ENCODE data around the gene ATP13A1. TPM values are rescaled to one million over a fixed set of nuclear protein-coding genes. Genes with fewer than 3 reads are reported as not detected.

Gene ATP13A1
- total and polyA plus RNA-seq, 2 donors (not counting 3 experiments of a cell fraction or from before 2014, with no cell fraction given), result 36.9 to 48.7 TPM

GRCh38 chr19:19679176-19680073, 15.9 kb upstream of the ATP13A1 start:
- Histone ChIP-seq H3K79me2 (ENCODE audit: control insufficient read depth, insufficient read depth, low read length) (no peaks in the 10 kb centered on the region), H3K9ac (replicated peaks; ENCODE audit: extremely low read depth, insufficient read depth, low read length) (no peak overlapping the region), H2AFZ (ENCODE audit: low read depth, low read length) (no peak overlapping the region), H3K4me3 (replicated peaks in 1 of 3; ENCODE audit: insufficient read depth in 1 of 3, low read depth in 1 of 3, low read length in 3 of 3) (no peak overlapping the region), H3K4me2 (ENCODE audit: insufficient read depth, low read length) (no peak overlapping the region), H4K20me1 (replicated peaks; ENCODE audit: control insufficient read depth, extremely low read depth, insufficient read depth, low read length) (no peaks in the 10 kb centered on the region), H3K9me1 (replicated peaks; ENCODE audit: control insufficient read depth, extremely low read depth, insufficient read depth, low read length) (no peaks in the 10 kb centered on the region), H3K36me3 (ENCODE audit: control insufficient read depth in 2 of 2, extremely low read depth in 1 of 2, insufficient read depth in 2 of 2, low read length in 2 of 2) (peaks cover 8 to 23% of the 10 kb centered on the region in 2 experiments), H3K27me3 (ENCODE audit: control insufficient read depth in 2 of 2, insufficient read depth in 2 of 2, low read length in 2 of 2) (no peaks in the 10 kb centered on the region), H3K4me1 (ENCODE audit: control insufficient read depth, extremely low read depth, insufficient read depth, low read length) (no peaks in the 10 kb centered on the region), H3K9me3 (replicated peaks; ENCODE audit: control insufficient read depth, insufficient read depth, low read length) (peaks cover 12% of the 10 kb centered on the region), H3K27ac (ENCODE audit: insufficient read depth, low read depth, low read length) (no peak overlapping the region)
- dilution Hi-C loops (cut with MboI; ENCODE audit: extremely low pct_ligation_motif_present, low sequenced_read_pairs), result no loop called here
- intact Hi-C loops (cut with micrococcal nuclease), result no loop called here
- no TSS peak for BruUV-seq (replicated peaks)
- ChIA-PET CTCF (no interaction called here), POLR2A (no interaction called here)
- DNase-seq (ENCODE audit: low read depth, low spot score) (no peak), FAIRE-seq (no peak)
- no peak for TF ChIP-seq GATA2 (IDR thresholded peaks at IDR 0.05; ENCODE audit: insufficient read depth, insufficient read length, low read depth, low read length)

GRCh38 chr19:19677579-19677978, 14.1 kb upstream of the ATP13A1 start:
- CTCF ChIA-PET, result interaction anchor here (1.1 kb wide), 1 partner anchor 9 kb away, joined by 3 read pairs; no protein-coding TSS in a partner anchor
- dilution Hi-C loops (cut with MboI; ENCODE audit: extremely low pct_ligation_motif_present, low sequenced_read_pairs) (no loop called here), intact Hi-C loops (cut with micrococcal nuclease) (no loop called here)
- no peaks in the 10 kb centered on the region for H4K20me1 ChIP-seq (replicated peaks; ENCODE audit: control insufficient read depth, extremely low read depth, insufficient read depth, low read length)
- DNase-seq (ENCODE audit: low read depth, low spot score), result no peak
- no TSS peak for BruUV-seq (replicated peaks)
- H3K9me3 ChIP-seq (replicated peaks; ENCODE audit: control insufficient read depth, insufficient read depth, low read length), result peaks cover 12% of the 10 kb centered on the region
- H3K4me3 ChIP-seq (replicated peaks in 1 of 3; ENCODE audit: insufficient read depth in 1 of 3, low read depth in 1 of 3, low read length in 3 of 3), result no peak overlapping the region
- H3K36me3 ChIP-seq (ENCODE audit: control insufficient read depth in 2 of 2, extremely low read depth in 1 of 2, insufficient read depth in 2 of 2, low read length in 2 of 2), result peaks cover 8 to 23% of the 10 kb centered on the region in 2 experiments
- no peak overlapping the region for H3K4me2 ChIP-seq (ENCODE audit: insufficient read depth, low read length)
- TF ChIP-seq POLR2AphosphoS5 (IDR thresholded peaks at IDR 0.05; ENCODE audit: insufficient read depth, low read depth, low read length), result no peak
- no peak for TF ChIP-seq FOS (IDR thresholded peaks at IDR 0.05; ENCODE audit: borderline replicate concordance, insufficient read depth, low read length)
- TF ChIP-seq GATA2 (IDR thresholded peaks at IDR 0.05; ENCODE audit: insufficient read depth, insufficient read length, low read depth, low read length), result no peak
- no peak for TF ChIP-seq MYC (IDR thresholded peaks at IDR 0.05; ENCODE audit: low read depth, low read length)
- no peak for TF ChIP-seq EZH2 (IDR thresholded peaks at IDR 0.05; ENCODE audit: borderline replicate concordance, low read depth, low read length, severe bottlenecking)
- TF ChIP-seq, protein P1, sequence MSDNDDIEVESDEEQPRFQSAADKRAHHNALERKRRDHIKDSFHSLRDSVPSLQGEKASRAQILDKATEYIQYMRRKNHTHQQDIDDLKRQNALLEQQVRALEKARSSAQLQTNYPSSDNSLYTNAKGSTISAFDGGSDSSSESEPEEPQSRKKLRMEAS (IDR thresholded peaks at IDR 0.05; ENCODE audit: insufficient read depth, insufficient read length), result no peak
- no peak for TF ChIP-seq POLR2A (IDR thresholded peaks at IDR 0.05; ENCODE audit: low read depth, low read length)
- TF ChIP-seq CTCF (IDR thresholded peaks at IDR 0.05; ENCODE audit: extremely low read depth in 1 of 2, insufficient read depth in 1 of 2, low read depth in 1 of 2, low read length in 2 of 2), result no peak
- TF ChIP-seq JUN (IDR thresholded peaks at IDR 0.05; ENCODE audit: borderline replicate concordance, insufficient read depth, insufficient read length, low read depth), result no peak
- H3K27me3 ChIP-seq (ENCODE audit: control insufficient read depth in 2 of 2, insufficient read depth in 2 of 2, low read length in 2 of 2), result no peaks in the 10 kb centered on the region
- FAIRE-seq, result no peak
- no peak overlapping the region for H2AFZ ChIP-seq (ENCODE audit: low read depth, low read length)
- no peak overlapping the region for H3K27ac ChIP-seq (ENCODE audit: insufficient read depth, low read depth, low read length)
- no peaks in the 10 kb centered on the region for H3K9me1 ChIP-seq (replicated peaks; ENCODE audit: control insufficient read depth, extremely low read depth, insufficient read depth, low read length)
- no peaks in the 10 kb centered on the region for H3K4me1 ChIP-seq (ENCODE audit: control insufficient read depth, extremely low read depth, insufficient read depth, low read length)
- POLR2A ChIA-PET, result no interaction called here
- peaks cover 2% of the 10 kb centered on the region for H3K79me2 ChIP-seq (ENCODE audit: control insufficient read depth, insufficient read depth, low read length)
- no peak overlapping the region for H3K9ac ChIP-seq (replicated peaks; ENCODE audit: extremely low read depth, insufficient read depth, low read length)
